ENCODE measurements around the gene AGMO. TPM values are rescaled to one million over a fixed set of nuclear protein-coding genes. Genes with fewer than 3 reads are reported as not detected.
A peak's percentile ranks its signal among the peaks of the same experiment; 100 is the strongest.

Gene AGMO
- total and polyA plus RNA-seq, 2 donors from 2014 or later: 1.4 to 4.5 TPM

DNA sequence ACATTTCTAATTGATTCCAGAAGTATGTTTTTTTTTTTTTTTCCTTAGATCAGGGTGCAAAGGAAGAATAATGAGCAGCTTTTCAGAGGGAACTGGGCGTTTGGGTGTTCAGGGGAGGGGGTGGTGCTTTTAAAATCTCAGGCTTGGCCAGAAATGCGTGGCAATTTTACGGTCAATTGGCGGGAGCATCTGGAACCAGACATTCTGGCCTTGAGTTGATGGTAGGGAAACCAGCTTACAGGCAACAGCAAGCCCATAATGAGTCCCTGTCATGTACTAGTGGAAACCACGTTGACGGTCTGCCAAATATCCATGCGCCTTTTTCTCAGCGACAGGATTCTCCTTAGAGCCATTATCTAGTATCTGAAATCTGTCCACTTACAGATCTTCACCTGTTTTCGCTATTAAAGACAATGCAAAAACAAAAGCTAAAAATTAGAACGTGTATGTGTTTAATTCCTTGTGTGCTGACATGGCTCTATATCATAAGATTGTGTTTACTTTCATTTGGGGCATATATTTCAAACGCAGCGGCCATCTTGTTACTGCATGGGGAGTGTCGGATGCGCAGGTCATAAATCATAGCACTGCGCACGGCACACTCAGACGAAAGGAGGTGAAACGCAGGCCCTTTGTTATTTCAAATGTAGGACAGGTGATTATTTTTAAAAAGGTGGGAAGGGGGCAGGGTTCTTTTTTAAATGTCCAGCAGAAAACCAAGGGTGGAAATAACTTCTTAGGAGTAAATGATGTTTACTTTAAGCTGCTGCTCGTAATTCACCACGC, 209.2 kb downstream of the AGMO start:
- TF ChIP-seq, protein P1, sequence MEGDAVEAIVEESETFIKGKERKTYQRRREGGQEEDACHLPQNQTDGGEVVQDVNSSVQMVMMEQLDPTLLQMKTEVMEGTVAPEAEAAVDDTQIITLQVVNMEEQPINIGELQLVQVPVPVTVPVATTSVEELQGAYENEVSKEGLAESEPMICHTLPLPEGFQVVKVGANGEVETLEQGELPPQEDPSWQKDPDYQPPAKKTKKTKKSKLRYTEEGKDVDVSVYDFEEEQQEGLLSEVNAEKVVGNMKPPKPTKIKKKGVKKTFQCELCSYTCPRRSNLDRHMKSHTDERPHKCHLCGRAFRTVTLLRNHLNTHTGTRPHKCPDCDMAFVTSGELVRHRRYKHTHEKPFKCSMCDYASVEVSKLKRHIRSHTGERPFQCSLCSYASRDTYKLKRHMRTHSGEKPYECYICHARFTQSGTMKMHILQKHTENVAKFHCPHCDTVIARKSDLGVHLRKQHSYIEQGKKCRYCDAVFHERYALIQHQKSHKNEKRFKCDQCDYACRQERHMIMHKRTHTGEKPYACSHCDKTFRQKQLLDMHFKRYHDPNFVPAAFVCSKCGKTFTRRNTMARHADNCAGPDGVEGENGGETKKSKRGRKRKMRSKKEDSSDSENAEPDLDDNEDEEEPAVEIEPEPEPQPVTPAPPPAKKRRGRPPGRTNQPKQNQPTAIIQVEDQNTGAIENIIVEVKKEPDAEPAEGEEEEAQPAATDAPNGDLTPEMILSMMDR (IDR thresholded peaks at IDR 0.05; ENCODE audit: borderline replicate concordance, extremely low read depth, insufficient read depth): no peak
- H3K27ac ChIP-seq (ENCODE audit: low read depth in 2 of 2, low read length in 2 of 2): no peak overlapping the region
- no peaks in the 10 kb centered on the region for H3K36me3 ChIP-seq (ENCODE audit: control insufficient read depth in 2 of 3, insufficient read depth in 3 of 3, low read length in 3 of 3)
- FAIRE-seq (no peak), DNase-seq (peak in 1 of 5 donors; percentile 14)
- H3K9me3 ChIP-seq (ENCODE audit: control insufficient read depth in 2 of 3, insufficient read depth in 1 of 3, low read length in 3 of 3): no peaks in the 10 kb centered on the region
- intact Hi-C loops (cut with DNase I): no loop called here
- H3K27me3 ChIP-seq (ENCODE audit: control insufficient read depth, insufficient read depth, low read length): no peaks in the 10 kb centered on the region
- H3K4me3 ChIP-seq (ENCODE audit: low read length in 3 of 3): no peak overlapping the region
- no peaks in the 10 kb centered on the region for H3K4me1 ChIP-seq (ENCODE audit: control insufficient read depth in 2 of 3, insufficient read depth in 2 of 3, low read depth in 1 of 3, low read length in 3 of 3)
- H3K9ac ChIP-seq (ENCODE audit: low read length in 3 of 3): no peak overlapping the region

GRCh38 chr7:15345216-15345615, 216.6 kb downstream of the AGMO start:
- DNase-seq (no peak), FAIRE-seq (no peak)
- TF ChIP-seq, protein P1 (IDR thresholded peaks at IDR 0.05; ENCODE audit: borderline replicate concordance, extremely low read depth, insufficient read depth): no peak
- intact Hi-C loops (cut with DNase I): no loop called here
- Histone ChIP-seq H3K36me3 (ENCODE audit: control insufficient read depth in 2 of 3, insufficient read depth in 3 of 3, low read length in 3 of 3) (no peaks in the 10 kb centered on the region), H3K9ac (ENCODE audit: low read length in 3 of 3) (no peak overlapping the region), H3K27me3 (ENCODE audit: control insufficient read depth, insufficient read depth, low read length) (no peaks in the 10 kb centered on the region), H3K9me3 (ENCODE audit: control insufficient read depth in 2 of 3, insufficient read depth in 1 of 3, low read length in 3 of 3) (no peaks in the 10 kb centered on the region), H3K27ac (ENCODE audit: low read depth in 2 of 2, low read length in 2 of 2) (no peak overlapping the region), H3K4me3 (ENCODE audit: low read length in 3 of 3) (no peak overlapping the region), H3K4me1 (ENCODE audit: control insufficient read depth in 2 of 3, insufficient read depth in 2 of 3, low read depth in 1 of 3, low read length in 3 of 3) (no peaks in the 10 kb centered on the region)

- H3K27ac ChIP-seq (ENCODE audit: low read depth in 2 of 2, low read length in 2 of 2): no peak overlapping the region
- no peaks in the 10 kb centered on the region for H3K36me3 ChIP-seq (ENCODE audit: control insufficient read depth in 2 of 3, insufficient read depth in 3 of 3, low read length in 3 of 3)
- no peak overlapping the region for H3K4me3 ChIP-seq (ENCODE audit: low read length in 3 of 3)
- TF ChIP-seq, protein P1 (IDR thresholded peaks at IDR 0.05; ENCODE audit: borderline replicate concordance, extremely low read depth, insufficient read depth): no peak
- no peak overlapping the region for H3K9ac ChIP-seq (ENCODE audit: low read length in 3 of 3)
- FAIRE-seq: no peak
- H3K27me3 ChIP-seq (ENCODE audit: control insufficient read depth, insufficient read depth, low read length): no peaks in the 10 kb centered on the region
- peaks cover 0 to 5% (median 3%) of the 10 kb centered on the region in 3 donors for H3K9me3 ChIP-seq (ENCODE audit: control insufficient read depth in 2 of 3, insufficient read depth in 1 of 3, low read length in 3 of 3)
- no peak for DNase-seq
- intact Hi-C loops (cut with DNase I): no loop called here
- no peaks in the 10 kb centered on the region for H3K4me1 ChIP-seq (ENCODE audit: control insufficient read depth in 2 of 3, insufficient read depth in 2 of 3, low read depth in 1 of 3, low read length in 3 of 3)
Measured at GRCh38 chr7:15341817-15342216, 220.0 kb downstream of the AGMO start.

Data from kidney (tissue), 14 donors.